Measurements from ENCODE around the gene LRRC7. TPM values are rescaled to one million over a fixed set of nuclear protein-coding genes. Genes with fewer than 3 reads are reported as not detected.

LRRC7 gene
- total RNA-seq, 4 donors from 2014 or later, result 0.11 to 0.88 (median 0.36) TPM

GRCh38 chr1:70085521-70085920 lies 517.8 kb downstream of the LRRC7 start:
- TF ChIP-seq POLR2A (IDR thresholded peaks at IDR 0.05), result no peak
- no peak for TF ChIP-seq CTCF (IDR thresholded peaks at IDR 0.05)
- DNase-seq (ENCODE audit: low spot score in 2 of 2), result no peak
- no peak overlapping the region for H3K4me3 ChIP-seq (ENCODE audit: low read depth, poor library complexity, severe bottlenecking)
- intact Hi-C loops (cut with DNase I; ENCODE audit: low total_unique reads), result no loop called here

GRCh38 chr1:70086897-70087296 lies 519.2 kb downstream of the LRRC7 start:
- no peak for DNase-seq (ENCODE audit: low spot score in 2 of 2)
- no peak overlapping the region for H3K4me3 ChIP-seq (ENCODE audit: low read depth, poor library complexity, severe bottlenecking)
- TF ChIP-seq CTCF (IDR thresholded peaks at IDR 0.05) (no peak), POLR2A (IDR thresholded peaks at IDR 0.05) (no peak)
- intact Hi-C loops (cut with DNase I; ENCODE audit: low total_unique reads), result no loop called here
- 92 to 98% methylated on average over 1 of the region's 1 CpG for WGBS, 2 donors

GRCh38 chr1:70090141-70090540 lies 522.4 kb downstream of the LRRC7 start:
- DNase-seq (ENCODE audit: low spot score in 2 of 2), result no peak
- no peak for TF ChIP-seq CTCF (IDR thresholded peaks at IDR 0.05)
- no peak overlapping the region for H3K4me3 ChIP-seq (ENCODE audit: low read depth, poor library complexity, severe bottlenecking)
- intact Hi-C loops (cut with DNase I; ENCODE audit: low total_unique reads), result no loop called here
- 81 to 92% methylated on average over 3 of the region's 3 CpGs for WGBS, 2 donors

- 88 to 93% methylated on average over 2 of the region's 2 CpGs for WGBS, 2 donors
- intact Hi-C loops (cut with DNase I; ENCODE audit: low total_unique reads), result no loop called here
Measured at GRCh38 chr1:70090875-70091274, 523.2 kb downstream of the LRRC7 start.

GRCh38 chr1:70091811-70092210 lies 524.1 kb downstream of the LRRC7 start:
- TF ChIP-seq CTCF (IDR thresholded peaks at IDR 0.05), result no peak
- no peak for TF ChIP-seq POLR2A (IDR thresholded peaks at IDR 0.05)
- no peak overlapping the region for H3K4me3 ChIP-seq (ENCODE audit: low read depth, poor library complexity, severe bottlenecking)
- intact Hi-C loops (cut with DNase I; ENCODE audit: low total_unique reads), result no loop called here
- no peak for DNase-seq (ENCODE audit: low spot score in 2 of 2)

More at GRCh38 chr1:70090875-70091274, 523.2 kb downstream of the LRRC7 start:
- TF ChIP-seq CTCF (IDR thresholded peaks at IDR 0.05) (no peak), POLR2A (IDR thresholded peaks at IDR 0.05) (no peak)
- no peak overlapping the region for H3K4me3 ChIP-seq (ENCODE audit: low read depth, poor library complexity, severe bottlenecking)
- no peak for DNase-seq (ENCODE audit: low spot score in 2 of 2)

GRCh38 chr1:70092526-70092925 lies 524.8 kb downstream of the LRRC7 start:
- no peak for TF ChIP-seq POLR2A (IDR thresholded peaks at IDR 0.05)
- TF ChIP-seq CTCF (IDR thresholded peaks at IDR 0.05), result no peak
- WGBS, 2 donors, result 63 to 76% methylated on average over 3 of the region's 3 CpGs
- DNase-seq (ENCODE audit: low spot score in 2 of 2), result no peak
- H3K4me3 ChIP-seq (ENCODE audit: low read depth, poor library complexity, severe bottlenecking), result no peak overlapping the region
- intact Hi-C loops (cut with DNase I; ENCODE audit: low total_unique reads), result no loop called here
